PFSK-1 (cell line): ENCODE measurements around the gene PROX1.

Source experiments
- FOXP2 ChIP-seq: optimal IDR thresholded peaks from 2 replicates; pipeline ENCODE3; 2011; ENCODE audit warnings: borderline replicate concordance, control low read depth, inconsistent platforms; ENCODE audit not compliant: insufficient read depth; ENCODE audit errors: extremely low read length, extremely low read depth
- POLR2AphosphoS5 ChIP-seq: IDR thresholded peaks from 2 replicates; pipeline ENCODE4 v1.6.1; 2012; ENCODE audit warnings: low read depth, mild to moderate bottlenecking, control low read depth, low read length, moderate library complexity
- SIN3A ChIP-seq: IDR thresholded peaks from 2 replicates; pipeline ENCODE4 v1.6.1; 2012; ENCODE audit warnings: mild to moderate bottlenecking, low read length, moderate library complexity, borderline replicate concordance; ENCODE audit not compliant: insufficient read depth
- TAF1 ChIP-seq: IDR thresholded peaks from 2 replicates; pipeline ENCODE4 v1.6.1; 2012; ENCODE audit warnings: low read length, control low read depth, borderline replicate concordance; ENCODE audit not compliant: insufficient read depth
- TF ChIP-seq, protein P1 (sequence below), 2 experiments: IDR thresholded peaks; 2 replicates each; pipeline versions ENCODE4 v1.6.1 to v1.8.0; 2011 to 2012; ENCODE audit warnings: low read depth in 2 of 2, low read length in 2 of 2, control low read depth in 1 of 2, inconsistent platforms in 1 of 2, mild to moderate bottlenecking in 1 of 2, moderate library complexity in 1 of 2; ENCODE audit not compliant: insufficient read depth in 1 of 2

PROX1 gene

GRCh38 chr1:214086945-214087344, 99.2 kb downstream of the PROX1 start:
- TF ChIP-seq TAF1 (no peak), FOXP2 (no peak), POLR2AphosphoS5 (no peak), SIN3A (no peak)
- TF ChIP-seq, protein P1, sequence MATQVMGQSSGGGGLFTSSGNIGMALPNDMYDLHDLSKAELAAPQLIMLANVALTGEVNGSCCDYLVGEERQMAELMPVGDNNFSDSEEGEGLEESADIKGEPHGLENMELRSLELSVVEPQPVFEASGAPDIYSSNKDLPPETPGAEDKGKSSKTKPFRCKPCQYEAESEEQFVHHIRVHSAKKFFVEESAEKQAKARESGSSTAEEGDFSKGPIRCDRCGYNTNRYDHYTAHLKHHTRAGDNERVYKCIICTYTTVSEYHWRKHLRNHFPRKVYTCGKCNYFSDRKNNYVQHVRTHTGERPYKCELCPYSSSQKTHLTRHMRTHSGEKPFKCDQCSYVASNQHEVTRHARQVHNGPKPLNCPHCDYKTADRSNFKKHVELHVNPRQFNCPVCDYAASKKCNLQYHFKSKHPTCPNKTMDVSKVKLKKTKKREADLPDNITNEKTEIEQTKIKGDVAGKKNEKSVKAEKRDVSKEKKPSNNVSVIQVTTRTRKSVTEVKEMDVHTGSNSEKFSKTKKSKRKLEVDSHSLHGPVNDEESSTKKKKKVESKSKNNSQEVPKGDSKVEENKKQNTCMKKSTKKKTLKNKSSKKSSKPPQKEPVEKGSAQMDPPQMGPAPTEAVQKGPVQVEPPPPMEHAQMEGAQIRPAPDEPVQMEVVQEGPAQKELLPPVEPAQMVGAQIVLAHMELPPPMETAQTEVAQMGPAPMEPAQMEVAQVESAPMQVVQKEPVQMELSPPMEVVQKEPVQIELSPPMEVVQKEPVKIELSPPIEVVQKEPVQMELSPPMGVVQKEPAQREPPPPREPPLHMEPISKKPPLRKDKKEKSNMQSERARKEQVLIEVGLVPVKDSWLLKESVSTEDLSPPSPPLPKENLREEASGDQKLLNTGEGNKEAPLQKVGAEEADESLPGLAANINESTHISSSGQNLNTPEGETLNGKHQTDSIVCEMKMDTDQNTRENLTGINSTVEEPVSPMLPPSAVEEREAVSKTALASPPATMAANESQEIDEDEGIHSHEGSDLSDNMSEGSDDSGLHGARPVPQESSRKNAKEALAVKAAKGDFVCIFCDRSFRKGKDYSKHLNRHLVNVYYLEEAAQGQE (IDR thresholded peaks at IDR 0.05; ENCODE audit: insufficient read depth in 1 of 2, low read depth in 2 of 2, low read length in 2 of 2): no peak
